ENCODE data around the gene SLC9A3.
A peak's percentile ranks its signal among the peaks of the same experiment; 100 is the strongest.

Gene SLC9A3

GRCh38 chr5:440401-441201 is 83.6 kb downstream of the SLC9A3 start:
- no peak overlapping the region for H3K27ac ChIP-seq (ENCODE audit: poor library complexity, severe bottlenecking)
- H3K27me3 ChIP-seq (ENCODE audit: insufficient read depth, poor library complexity, severe bottlenecking): no peaks in the 10 kb centered on the region
- ATAC-seq (ENCODE audit: low read depth): no peak
- TF ChIP-seq CTCF (IDR thresholded peaks at IDR 0.05; ENCODE audit: poor library complexity, severe bottlenecking): no peak
- H3K36me3 ChIP-seq (ENCODE audit: low read depth): no peaks in the 10 kb centered on the region
- H3K4me3 ChIP-seq (ENCODE audit: severe bottlenecking): no peak overlapping the region
- H3K4me1 ChIP-seq (ENCODE audit: insufficient read depth, poor library complexity, severe bottlenecking): peaks cover 8% of the 10 kb centered on the region
- no peak for DNase-seq (ENCODE audit: low spot score)
- H3K9me3 ChIP-seq (ENCODE audit: severe bottlenecking): no peaks in the 10 kb centered on the region

- Histone ChIP-seq H3K27ac (ENCODE audit: poor library complexity, severe bottlenecking) (no peak overlapping the region), H3K4me3 (ENCODE audit: severe bottlenecking) (no peak overlapping the region), H3K9me3 (ENCODE audit: severe bottlenecking) (no peaks in the 10 kb centered on the region), H3K4me1 (ENCODE audit: insufficient read depth, poor library complexity, severe bottlenecking) (peaks cover 8% of the 10 kb centered on the region), H3K27me3 (ENCODE audit: insufficient read depth, poor library complexity, severe bottlenecking) (no peaks in the 10 kb centered on the region), H3K36me3 (ENCODE audit: low read depth) (no peaks in the 10 kb centered on the region)
- DNase-seq (ENCODE audit: low spot score) (peak; percentile 56), ATAC-seq (ENCODE audit: low read depth) (no peak)
- no peak for TF ChIP-seq CTCF (IDR thresholded peaks at IDR 0.05; ENCODE audit: poor library complexity, severe bottlenecking)
Measured at GRCh38 chr5:439636-440035, 84.6 kb downstream of the SLC9A3 start.

GRCh38 chr5:439181-439580 is 85.1 kb downstream of the SLC9A3 start:
- no peak for TF ChIP-seq CTCF (IDR thresholded peaks at IDR 0.05; ENCODE audit: poor library complexity, severe bottlenecking)

GRCh38 chr5:438481-438981 is 85.7 kb downstream of the SLC9A3 start:
- no peak for TF ChIP-seq CTCF (IDR thresholded peaks at IDR 0.05; ENCODE audit: poor library complexity, severe bottlenecking)
- H3K27me3 ChIP-seq (ENCODE audit: insufficient read depth, poor library complexity, severe bottlenecking): no peaks in the 10 kb centered on the region
- H3K4me3 ChIP-seq (ENCODE audit: severe bottlenecking): no peak overlapping the region
- no peak for ATAC-seq (ENCODE audit: low read depth)
- H3K4me1 ChIP-seq (ENCODE audit: insufficient read depth, poor library complexity, severe bottlenecking): peaks cover 4% of the 10 kb centered on the region
- DNase-seq (ENCODE audit: low spot score): peak; percentile 71
- no peaks in the 10 kb centered on the region for H3K36me3 ChIP-seq (ENCODE audit: low read depth)
- H3K27ac ChIP-seq (ENCODE audit: poor library complexity, severe bottlenecking): no peak overlapping the region
- no peaks in the 10 kb centered on the region for H3K9me3 ChIP-seq (ENCODE audit: severe bottlenecking)

More at GRCh38 chr5:439181-439580, 85.1 kb downstream of the SLC9A3 start:
- H3K4me1 ChIP-seq (ENCODE audit: insufficient read depth, poor library complexity, severe bottlenecking): peaks cover 6% of the 10 kb centered on the region
- DNase-seq (ENCODE audit: low spot score): no peak
- H3K27ac ChIP-seq (ENCODE audit: poor library complexity, severe bottlenecking): no peak overlapping the region
- H3K4me3 ChIP-seq (ENCODE audit: severe bottlenecking): no peak overlapping the region
- H3K27me3 ChIP-seq (ENCODE audit: insufficient read depth, poor library complexity, severe bottlenecking): no peaks in the 10 kb centered on the region
- no peaks in the 10 kb centered on the region for H3K36me3 ChIP-seq (ENCODE audit: low read depth)
- no peak for ATAC-seq (ENCODE audit: low read depth)
- H3K9me3 ChIP-seq (ENCODE audit: severe bottlenecking): no peaks in the 10 kb centered on the region

GRCh38 chr5:437281-437771 is 86.9 kb downstream of the SLC9A3 start:
- ATAC-seq (ENCODE audit: low read depth): no peak
- no peaks in the 10 kb centered on the region for H3K27me3 ChIP-seq (ENCODE audit: insufficient read depth, poor library complexity, severe bottlenecking)
- peak; percentile 67 for DNase-seq (ENCODE audit: low spot score)
- no peak overlapping the region for H3K27ac ChIP-seq (ENCODE audit: poor library complexity, severe bottlenecking)
- no peaks in the 10 kb centered on the region for H3K9me3 ChIP-seq (ENCODE audit: severe bottlenecking)
- no peak overlapping the region for H3K4me3 ChIP-seq (ENCODE audit: severe bottlenecking)
- no peak for TF ChIP-seq CTCF (IDR thresholded peaks at IDR 0.05; ENCODE audit: poor library complexity, severe bottlenecking)
- no peaks in the 10 kb centered on the region for H3K36me3 ChIP-seq (ENCODE audit: low read depth)
- H3K4me1 ChIP-seq (ENCODE audit: insufficient read depth, poor library complexity, severe bottlenecking): peaks cover 4% of the 10 kb centered on the region
